Right lobe of liver (tissue), 6 donors: Measurements from ENCODE around the gene SF3B1. TPM values are rescaled to one million over a fixed set of nuclear protein-coding genes. Genes with fewer than 3 reads are reported as not detected.
"Not testable (repeated sequence)": the region's sequence is repeated elsewhere in the genome, so short reads cannot be mapped to it uniquely, and the experiment has no call there.

Experiments
- ATAC-seq, 4 donors: fragments of 200-7000 bp; cut with Tn5 transposase; one replicate each; pipeline ENCODE4 v1.9.1; 2020; ENCODE audit warnings: mild to moderate bottlenecking in 4 of 4, moderate library complexity in 4 of 4
- DNase-seq, 3 donors: peaks; one replicate each; pipeline ENCODE4 v3.0.0-alpha.2; 2020
- H3K27ac ChIP-seq, 3 donors: fragments of 200-600 bp; one replicate each; pipeline ENCODE4 v1.8.0; 2022
- H3K27me3 ChIP-seq, 2 donors: fragments of 200-600 bp; one replicate each; pipeline ENCODE4 v1.8.0; 2022
- H3K36me3 ChIP-seq, 4 donors: fragments of 200-600 bp; sonication (generic) in 1 of 4; one replicate each; pipeline versions ENCODE4 v1.5.1 to v1.8.0; 2017 to 2022; ENCODE audit warnings: control low read depth in 1 of 4
- H3K4me1 ChIP-seq, 4 donors: fragments of 200-600 bp; sonication (generic) in 1 of 4; one replicate each; pipeline versions ENCODE4 v1.5.1 to v1.8.0; 2017 to 2022; ENCODE audit warnings: control low read depth in 1 of 4
- H3K4me3 ChIP-seq, 3 donors: fragments of 200-600 bp; one replicate each; pipeline ENCODE4 v1.8.0; 2022
- H3K9me3 ChIP-seq, 4 donors: fragments of 200-600 bp; sonication (generic) in 1 of 4; one replicate each; pipeline versions ENCODE4 v1.5.1 to v1.8.0; 2017 to 2022; ENCODE audit warnings: control low read depth in 1 of 4
- POLR2A ChIP-seq: fragments of 450-650 bp; IDR thresholded peaks from one replicate; pipeline ENCODE4 v1.6.1; 2017; ENCODE audit warnings: antibody characterized with exemption, mild to moderate bottlenecking
- WGBS: methylation state at CpG from one replicate; pipeline ENCODE4 v1.1.6; 2018; ENCODE audit warnings: low coverage, low lambda C conversion rate; ENCODE audit not compliant: insufficient coverage; ENCODE audit errors: missing lambda C conversion rate; 5-methylcytosine and 5-hydroxymethylcytosine counted together
- intact Hi-C, 2 donors: fragments of 100-400 bp; cut with DNase I; formaldehyde crosslinking; loops; one replicate each; pipeline versions ENCODE4 v1.11.2 to v1.14.1; 2022
- total RNA-seq, 6 experiments: library from RNA; depleted of rRNA in 2 of 6; stranded (reverse); fragments of >200 nt in 2 of 6; fragmentation: NEBNext Ultra II Directional in 3 of 6; extraction: Animal tissue kit (Norgen Biotek cat#: 25700) in 3 of 6; gene quantifications; one replicate each; pipeline versions ENCODE4 v1.1.0 to v1.2.4, GENCODE V29; 2016 to 2023
- TF ChIP-seq, protein P1 (sequence below), 4 donors: fragments of 200-600 bp in 3 of 4; fragments of 450-650 bp in 1 of 4; IDR thresholded peaks; one replicate each; pipeline versions ENCODE4 v1.5.1 to v1.8.0; 2016 to 2022; ENCODE audit warnings: antibody characterized with exemption in 4 of 4, mild to moderate bottlenecking in 2 of 4
- donor health status: DM: no; HTN: yes; CAD: no.
- donor health status: DM: no; HTN: no; CAD: no.
- donor health status: DM: no; HTN: no; CAD: no.
- donor health status: DM: no; HTN: yes; CAD: no.
- donor health status: DM: no; HTN: yes; CAD: no.

The SF3B1 gene
- total RNA-seq, 6 experiments from 2014 or later = 74.6 to 113 (median 100) TPM

DNA sequence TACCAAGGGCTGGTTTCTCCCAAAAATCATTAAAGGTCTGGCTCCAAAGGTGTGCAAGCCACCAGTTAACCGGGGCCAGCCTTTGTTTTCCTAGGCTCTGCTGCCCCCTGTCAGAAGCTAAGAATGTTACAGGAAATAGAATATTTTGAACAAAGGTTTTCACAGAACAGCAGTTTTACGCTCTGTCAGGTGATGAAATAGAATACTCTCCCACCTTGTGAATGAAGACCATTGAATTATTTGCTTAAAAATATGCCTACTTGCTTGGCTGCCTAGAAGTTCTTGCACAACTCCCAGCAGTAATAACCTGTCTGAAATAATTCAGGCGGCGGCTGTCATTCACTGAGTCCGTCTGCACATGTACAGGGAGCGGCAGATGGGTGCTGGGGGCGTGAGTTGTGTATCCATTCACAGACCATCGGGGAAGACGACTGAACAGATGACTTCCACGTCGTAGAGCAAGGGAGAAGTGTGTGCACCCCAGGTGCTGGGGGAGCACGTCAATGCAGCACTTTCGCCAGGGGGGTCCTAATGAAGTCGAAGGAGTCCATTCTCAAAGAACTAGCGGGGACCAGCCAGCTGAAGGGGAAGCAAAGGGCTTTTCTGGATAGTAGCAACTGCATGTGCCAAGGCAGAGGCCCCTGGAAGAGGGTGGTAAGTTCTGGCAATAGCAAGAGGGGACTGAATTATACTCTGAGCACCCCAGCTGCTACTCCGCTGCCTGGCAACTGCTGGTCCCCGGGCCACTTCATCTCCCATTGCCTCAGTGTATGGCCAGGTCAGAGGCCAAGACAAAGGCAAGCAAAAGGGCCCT, 56.1 kb downstream of the SF3B1 start:
- Histone ChIP-seq H3K27me3 (no peaks in the 10 kb centered on the region), H3K4me1 (no peaks in the 10 kb centered on the region), H3K4me3 (no peak overlapping the region), H3K9me3 (no peaks in the 10 kb centered on the region), H3K36me3 (no peaks in the 10 kb centered on the region), H3K27ac (no peak overlapping the region)
- 26% methylated on average over 13 of the region's 17 CpGs for WGBS
- intact Hi-C loops = loop anchor here in 1 of 2 donors (5.0 to 10.0 kb wide), 2 partner anchors 261 to 364 kb away; no protein-coding TSS in a partner anchor
- peak; percentile 92 to 98 (median 95) for ATAC-seq
- peak in 1 of 3 donors; percentile 61 for DNase-seq
- no peak for TF ChIP-seq POLR2A
- TF ChIP-seq, protein P1, sequence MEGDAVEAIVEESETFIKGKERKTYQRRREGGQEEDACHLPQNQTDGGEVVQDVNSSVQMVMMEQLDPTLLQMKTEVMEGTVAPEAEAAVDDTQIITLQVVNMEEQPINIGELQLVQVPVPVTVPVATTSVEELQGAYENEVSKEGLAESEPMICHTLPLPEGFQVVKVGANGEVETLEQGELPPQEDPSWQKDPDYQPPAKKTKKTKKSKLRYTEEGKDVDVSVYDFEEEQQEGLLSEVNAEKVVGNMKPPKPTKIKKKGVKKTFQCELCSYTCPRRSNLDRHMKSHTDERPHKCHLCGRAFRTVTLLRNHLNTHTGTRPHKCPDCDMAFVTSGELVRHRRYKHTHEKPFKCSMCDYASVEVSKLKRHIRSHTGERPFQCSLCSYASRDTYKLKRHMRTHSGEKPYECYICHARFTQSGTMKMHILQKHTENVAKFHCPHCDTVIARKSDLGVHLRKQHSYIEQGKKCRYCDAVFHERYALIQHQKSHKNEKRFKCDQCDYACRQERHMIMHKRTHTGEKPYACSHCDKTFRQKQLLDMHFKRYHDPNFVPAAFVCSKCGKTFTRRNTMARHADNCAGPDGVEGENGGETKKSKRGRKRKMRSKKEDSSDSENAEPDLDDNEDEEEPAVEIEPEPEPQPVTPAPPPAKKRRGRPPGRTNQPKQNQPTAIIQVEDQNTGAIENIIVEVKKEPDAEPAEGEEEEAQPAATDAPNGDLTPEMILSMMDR (IDR thresholded peaks at IDR 0.05) = peak; percentile 70 to 84 (median 72)

DNA sequence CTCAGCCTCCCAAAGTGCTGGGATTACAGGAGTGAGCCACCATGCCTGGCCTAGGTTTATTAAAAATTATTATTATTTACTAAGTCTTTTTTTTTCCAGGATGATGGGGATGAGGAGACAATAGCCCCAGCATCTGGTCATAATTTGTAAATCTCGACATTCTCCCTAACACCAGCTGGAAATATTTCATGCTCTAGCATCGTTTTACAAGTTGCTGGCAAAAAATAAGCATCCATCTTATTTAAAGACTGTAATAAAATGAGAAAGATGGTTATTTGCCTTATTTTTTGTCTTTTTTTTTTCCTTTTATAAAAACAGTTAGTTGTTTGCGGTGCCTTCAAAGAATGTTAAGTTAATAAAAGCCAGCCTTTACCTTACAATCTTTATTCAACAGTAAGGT, 56.7 kb downstream of the SF3B1 start:
- H3K4me3 ChIP-seq = no peak overlapping the region
- no peaks in the 10 kb centered on the region for H3K36me3 ChIP-seq
- no peaks in the 10 kb centered on the region for H3K4me1 ChIP-seq
- no peak for DNase-seq
- WGBS = 33% methylated on average over 3 of the region's 3 CpGs
- ATAC-seq = no peak
- H3K27me3 ChIP-seq = no peaks in the 10 kb centered on the region
- H3K9me3 ChIP-seq = no peaks in the 10 kb centered on the region
- intact Hi-C loops = loop anchor here in 1 of 2 donors (5.0 to 10.0 kb wide), 2 partner anchors 261 to 363 kb away; no protein-coding TSS in a partner anchor
- H3K27ac ChIP-seq = no peak overlapping the region
- no peak for TF ChIP-seq POLR2A
- TF ChIP-seq, protein P1 (IDR thresholded peaks at IDR 0.05) = no peak

DNA sequence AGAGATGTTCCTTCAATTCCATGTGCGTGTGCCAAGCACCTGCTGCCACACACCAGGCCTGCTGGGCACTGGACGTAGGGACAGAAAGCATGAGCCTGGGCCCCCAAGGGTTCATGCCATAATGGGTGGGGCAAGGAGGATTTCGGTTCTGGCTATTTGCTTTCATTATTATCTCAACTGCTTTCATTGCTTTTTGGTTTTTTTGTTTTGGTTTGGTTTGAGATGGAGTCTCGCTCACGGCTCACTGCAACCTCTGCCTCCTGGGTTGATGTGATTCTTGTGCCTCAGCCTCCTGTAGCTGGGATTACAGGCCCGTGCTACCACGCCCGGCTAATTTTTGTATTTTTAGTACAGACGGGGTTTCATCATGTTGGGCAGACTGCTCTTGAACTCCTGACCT, 57.2 kb downstream of the SF3B1 start:
- 84% methylated on average over 8 of the region's 9 CpGs for WGBS
- TF ChIP-seq, protein P1 (IDR thresholded peaks at IDR 0.05) = no peak
- TF ChIP-seq POLR2A = no peak
- no peak overlapping the region for H3K4me3 ChIP-seq
- H3K4me1 ChIP-seq = no peaks in the 10 kb centered on the region
- no peaks in the 10 kb centered on the region for H3K27me3 ChIP-seq
- H3K9me3 ChIP-seq = no peaks in the 10 kb centered on the region
- intact Hi-C loops = loop anchor here in 1 of 2 donors (5.0 to 10.0 kb wide), 2 partner anchors 260 to 363 kb away; no protein-coding TSS in a partner anchor
- DNase-seq (no peak), ATAC-seq (no peak)
- H3K27ac ChIP-seq = no peak overlapping the region
- H3K36me3 ChIP-seq = no peaks in the 10 kb centered on the region

DNA sequence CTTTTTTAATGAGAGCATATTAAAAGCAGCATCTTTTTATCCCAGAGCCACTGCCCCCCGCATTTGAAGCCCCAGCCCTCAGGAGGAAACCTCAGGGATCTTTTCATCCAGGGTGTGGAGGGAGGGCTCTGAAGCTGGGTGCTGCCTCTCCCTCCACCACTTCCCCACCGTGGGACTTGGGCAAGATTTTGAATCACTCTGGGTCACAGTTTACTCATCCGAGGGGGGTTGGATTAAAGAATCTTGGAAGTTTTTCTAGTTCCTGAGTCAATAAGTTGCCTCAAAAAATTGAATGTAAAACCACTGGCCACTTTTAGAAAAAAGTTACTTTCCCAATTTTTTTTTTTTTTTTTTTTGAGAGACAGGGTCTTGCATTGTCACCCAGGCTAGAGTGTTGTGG, 62.2 kb downstream of the SF3B1 start:
- DNase-seq (no peak), ATAC-seq (no peak)
- Histone ChIP-seq H3K27ac (no peak overlapping the region), H3K27me3 (no peaks in the 10 kb centered on the region), H3K4me1 (no peaks in the 10 kb centered on the region), H3K9me3 (no peaks in the 10 kb centered on the region), H3K36me3 (no peaks in the 10 kb centered on the region), H3K4me3 (no peak overlapping the region)
- TF ChIP-seq, protein P1 (IDR thresholded peaks at IDR 0.05) = no peak
- TF ChIP-seq POLR2A = no peak
- 51% methylated on average over 3 of the region's 3 CpGs for WGBS
- intact Hi-C loops = loop anchor here in 1 of 2 donors (10.0 kb wide), 1 partner anchor 358 kb away; no protein-coding TSS in a partner anchor

DNA sequence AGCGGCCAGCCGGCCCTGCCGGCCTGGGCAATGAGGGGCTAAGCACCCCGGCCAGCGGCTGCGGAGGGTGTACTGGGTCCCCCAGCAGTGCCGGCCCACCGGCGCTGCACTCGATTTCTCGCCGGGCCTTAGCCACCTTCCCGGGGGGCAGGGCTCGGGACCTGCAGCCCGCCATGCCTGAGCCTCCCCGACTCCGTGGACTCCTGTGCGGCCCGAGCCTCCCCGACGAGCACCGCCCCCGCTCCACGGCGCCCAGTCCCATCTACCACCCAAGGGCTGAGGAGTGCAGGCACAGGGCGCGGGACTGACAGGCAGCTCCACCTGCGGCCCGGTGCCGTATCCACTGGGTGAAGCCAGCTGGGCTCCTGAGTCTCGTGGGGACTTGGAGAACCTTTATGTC, 64.2 kb downstream of the SF3B1 start:
- not testable (repeated sequence) for H3K27me3 ChIP-seq, H3K27ac ChIP-seq, ATAC-seq, H3K4me3 ChIP-seq, H3K9me3 ChIP-seq, H3K36me3 ChIP-seq, H3K4me1 ChIP-seq
- WGBS = no CpG with 5 or more reads among the region's 31 CpGs
- DNase-seq = peak in 1 of 3 donors; percentile 53
- intact Hi-C loops = loop anchor here in 1 of 2 donors (10.0 kb wide), 1 partner anchor 356 kb away; no protein-coding TSS in a partner anchor
